ENCODE results near the gene PLEKHM1. TPM values are rescaled to one million over a fixed set of nuclear protein-coding genes. Genes with fewer than 3 reads are reported as not detected.

Gene PLEKHM1
- total and polyA plus RNA-seq, 10 donors, result 7.4 to 121 (median 80.0) TPM

GRCh38 chr17:45423304-45423974, 67.1 kb downstream of the PLEKHM1 start:
- Histone ChIP-seq H3K27ac (no peak overlapping the region), H3K27me3 (replicated peaks in 1 of 7) (no peaks in the 10 kb centered on the region), H3K36me3 (peaks cover 0 to 32% (median 0%) of the 10 kb centered on the region in 6 donors), H3K4me1 (peaks cover 8 to 35% (median 22%) of the 10 kb centered on the region in 6 donors), H3K9me3 (no peaks in the 10 kb centered on the region), H3K4me3 (no peak overlapping the region)
- intact Hi-C loops (cut with DNase I; ENCODE audit: low total_unique reads), result no loop called here
- TF ChIP-seq CTCF (IDR thresholded peaks at IDR 0.05 in 8 of 11, conservative IDR thresholded peaks at IDR 0.05 in 3 of 11) (no peak), POLR2AphosphoS5 (IDR thresholded peaks at IDR 0.05) (no peak), POLR2A (IDR thresholded peaks at IDR 0.05) (no peak)
- 65 to 86% (median 77%) methylated on average over 8 of the region's 8 CpGs for WGBS, 5 donors
- no peak for DNase-seq

GRCh38 chr17:45414990-45415881, 75.3 kb downstream of the PLEKHM1 start:
- no peaks in the 10 kb centered on the region for H3K9me3 ChIP-seq
- peak overlapping the region in 3 of 8 donors; percentile 50 to 95 (median 94) for H3K27ac ChIP-seq
- 80 to 87% (median 86%) methylated on average over 10 of the region's 10 CpGs for WGBS, 5 donors
- H3K36me3 ChIP-seq, result peaks cover 0 to 4% (median 0%) of the 10 kb centered on the region in 6 donors
- no peak for DNase-seq
- H3K4me1 ChIP-seq, result peaks cover 18 to 54% (median 41%) of the 10 kb centered on the region in 6 donors
- H3K27me3 ChIP-seq (replicated peaks in 1 of 7), result no peaks in the 10 kb centered on the region
- TF ChIP-seq CTCF (IDR thresholded peaks at IDR 0.05 in 8 of 11, conservative IDR thresholded peaks at IDR 0.05 in 3 of 11) (no peak), POLR2AphosphoS5 (IDR thresholded peaks at IDR 0.05) (no peak), POLR2A (IDR thresholded peaks at IDR 0.05) (no peak)
- intact Hi-C loops (cut with DNase I; ENCODE audit: low total_unique reads), result no loop called here
- H3K4me3 ChIP-seq, result no peak overlapping the region

GRCh38 chr17:45413498-45413923, 77.0 kb downstream of the PLEKHM1 start:
- H3K27me3 ChIP-seq (replicated peaks in 1 of 7), result no peaks in the 10 kb centered on the region
- H3K27ac ChIP-seq, result peak overlapping the region in 4 of 8 donors; percentile 60 to 95 (median 94)
- no peaks in the 10 kb centered on the region for H3K36me3 ChIP-seq
- intact Hi-C loops (cut with DNase I; ENCODE audit: low total_unique reads), result no loop called here
- DNase-seq, result peak; percentile 88
- H3K4me3 ChIP-seq, result no peak overlapping the region
- H3K4me1 ChIP-seq, result peaks cover 21 to 71% (median 52%) of the 10 kb centered on the region in 6 donors
- WGBS, 5 donors, result 38 to 65% (median 60%) methylated on average over 6 to 9 of the region's 9 CpGs
- no peak for TF ChIP-seq CTCF (IDR thresholded peaks at IDR 0.05 in 8 of 11, conservative IDR thresholded peaks at IDR 0.05 in 3 of 11)
- TF ChIP-seq POLR2A (IDR thresholded peaks at IDR 0.05), result no peak
- TF ChIP-seq POLR2AphosphoS5 (IDR thresholded peaks at IDR 0.05), result peak; percentile 39 to 59 (median 54)
- no peaks in the 10 kb centered on the region for H3K9me3 ChIP-seq

All from spleen (tissue), 11 donors.